Fibroblast of lung (primary cell): ENCODE results near the gene APPL2. TPM values are rescaled to one million over a fixed set of nuclear protein-coding genes. Genes with fewer than 3 reads are reported as not detected.

Experiments used
- DNase-seq, 2 donors: peaks; one replicate each; pipeline versions ENCODE4 v3.0.0 to v3.0.0-alpha.2; 2010; ENCODE audit warnings: low read depth in 2 of 2
- H2AFZ ChIP-seq: 2 replicates; pipeline ENCODE4 v1.5.1; 2012; ENCODE audit warnings: low read length, control low read depth, inconsistent platforms
- H3K27ac ChIP-seq: 2 replicates; pipeline ENCODE4 v1.5.1; 2011; ENCODE audit warnings: low read length, control low read depth; ENCODE audit not compliant: insufficient read depth
- H3K27me3 ChIP-seq: 2 replicates; pipeline ENCODE4 v1.5.1; 2011; ENCODE audit warnings: mild to moderate bottlenecking, low read length; ENCODE audit not compliant: control insufficient read depth, insufficient read depth
- H3K36me3 ChIP-seq: 2 replicates; pipeline ENCODE4 v1.5.1; 2011; ENCODE audit warnings: low read length; ENCODE audit not compliant: control insufficient read depth, insufficient read depth
- H3K4me1 ChIP-seq: 2 replicates; pipeline ENCODE4 v1.5.1; 2011; ENCODE audit warnings: low read length; ENCODE audit not compliant: control insufficient read depth, insufficient read depth; ENCODE audit errors: extremely low read depth
- H3K4me2 ChIP-seq: 2 replicates; pipeline ENCODE4 v1.5.1; 2011; ENCODE audit warnings: low read length, control low read depth; ENCODE audit not compliant: insufficient read depth; ENCODE audit errors: extremely low read depth
- H3K4me3 ChIP-seq, 4 experiments: fragments of 200-600 bp in 1 of 4; sonication (generic) in 1 of 4; replicated peaks in 1 of 4; 2 replicates each; pipeline ENCODE4 v1.5.1; 2011 to 2016; ENCODE audit warnings: low read length in 4 of 4, low read depth in 3 of 4, mild to moderate bottlenecking in 3 of 4, control low read depth in 2 of 4, inconsistent platforms in 1 of 4, mixed read lengths in 1 of 4; ENCODE audit not compliant: insufficient read depth in 1 of 4; ENCODE audit errors: control extremely low read depth in 1 of 4
- H3K79me2 ChIP-seq: 2 replicates; pipeline ENCODE4 v1.5.1; 2012; ENCODE audit warnings: mild to moderate bottlenecking, low read length, inconsistent platforms; ENCODE audit not compliant: control insufficient read depth, insufficient read depth
- H3K9ac ChIP-seq: 2 replicates; pipeline ENCODE4 v1.5.1; 2011; ENCODE audit warnings: mild to moderate bottlenecking, low read length, control low read depth; ENCODE audit not compliant: insufficient read depth
- H3K9me3 ChIP-seq: 2 replicates; pipeline ENCODE4 v1.5.1; 2012; ENCODE audit warnings: low read depth, low read length; ENCODE audit not compliant: control insufficient read depth, insufficient read depth
- H4K20me1 ChIP-seq: 2 replicates; pipeline ENCODE4 v1.5.1; 2011; ENCODE audit warnings: low read length; ENCODE audit not compliant: control insufficient read depth, insufficient read depth; ENCODE audit errors: extremely low read depth
- EZH2 ChIP-seq: IDR thresholded peaks from 2 replicates; pipeline ENCODE4 v1.5.1; 2012; ENCODE audit warnings: low read length, control low read depth, mild to moderate bottlenecking; ENCODE audit errors: missing control alignments
- polyA plus RNA-seq, 2 donors: library from polyadenylated mRNA; depleted of rRNA in 1 of 2; stranded (reverse) in 1 of 2; unstranded in 1 of 2; fragments of >200 nt; gene quantifications; 2 replicates each; pipeline ENCODE4 v1.2.1, GENCODE V29; 2011 to 2012; ENCODE audit warnings: missing spikeins in 1 of 2
- total RNA-seq: library from RNA; depleted of rRNA; stranded (reverse); fragments of >200 nt; gene quantifications from 2 replicates; pipeline ENCODE4 v1.2.1, GENCODE V29; 2014
- TF ChIP-seq, protein P1 (sequence below), 2 donors: IDR thresholded peaks in 1 of 2; conservative IDR thresholded peaks in 1 of 2; 1 replicate in 1 of 2; 2 replicates in 1 of 2; pipeline ENCODE4 v1.5.1; 2011 to 2012; ENCODE audit warnings: low read length in 2 of 2, control low read depth in 1 of 2, inconsistent platforms in 1 of 2, low read depth in 1 of 2, mild to moderate bottlenecking in 1 of 2

APPL2 gene
- total and polyA plus RNA-seq, 2 donors (not counting 1 experiment from before 2014, with no cell fraction given) = 53.8 to 68.0 TPM

DNA sequence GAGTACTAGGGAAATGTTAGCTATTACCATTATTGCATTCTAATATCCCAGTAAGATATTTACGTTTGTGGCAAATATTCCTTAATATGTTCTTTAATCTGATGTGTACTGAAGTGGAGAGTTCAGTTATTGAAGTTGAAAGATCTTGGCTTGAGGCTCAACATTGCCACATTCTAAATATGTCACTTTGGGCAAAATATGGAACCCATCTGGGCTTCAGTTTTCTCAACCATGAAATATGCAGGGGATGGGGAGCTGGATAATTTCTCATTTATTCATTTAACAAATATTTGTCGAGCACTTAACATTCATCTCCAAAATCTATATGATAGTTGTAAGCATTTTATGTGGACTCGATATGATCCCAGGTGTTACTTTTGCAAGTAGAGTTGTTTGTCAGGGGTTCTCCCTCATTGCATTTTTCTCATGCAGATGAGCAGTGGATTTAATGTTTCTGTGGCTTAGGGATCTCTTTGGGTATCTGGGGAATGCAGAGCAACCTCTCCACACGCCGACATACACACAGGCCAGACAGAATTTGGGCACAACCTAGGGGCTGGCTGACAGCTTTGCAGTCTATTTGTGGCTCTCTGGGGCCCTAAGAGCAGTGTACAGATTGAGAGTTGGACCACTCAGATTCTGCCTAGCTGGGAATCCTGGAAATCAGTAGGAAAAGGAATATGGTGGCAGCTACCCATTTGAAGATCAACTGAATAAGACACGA, 26.6 kb upstream of the APPL2 start:
- Histone ChIP-seq H3K27ac (no peak overlapping the region), H3K9me3 (no peaks in the 10 kb centered on the region), H3K79me2 (no peaks in the 10 kb centered on the region), H3K9ac (no peak overlapping the region), H3K4me3 (no peak overlapping the region), H3K4me2 (no peak overlapping the region), H2AFZ (no peak overlapping the region), H3K27me3 (no peaks in the 10 kb centered on the region), H3K4me1 (peaks cover 15% of the 10 kb centered on the region), H3K36me3 (no peaks in the 10 kb centered on the region), H4K20me1 (no peaks in the 10 kb centered on the region)
- DNase-seq = peak in 1 of 2 donors; percentile 31
- TF ChIP-seq, protein P1, sequence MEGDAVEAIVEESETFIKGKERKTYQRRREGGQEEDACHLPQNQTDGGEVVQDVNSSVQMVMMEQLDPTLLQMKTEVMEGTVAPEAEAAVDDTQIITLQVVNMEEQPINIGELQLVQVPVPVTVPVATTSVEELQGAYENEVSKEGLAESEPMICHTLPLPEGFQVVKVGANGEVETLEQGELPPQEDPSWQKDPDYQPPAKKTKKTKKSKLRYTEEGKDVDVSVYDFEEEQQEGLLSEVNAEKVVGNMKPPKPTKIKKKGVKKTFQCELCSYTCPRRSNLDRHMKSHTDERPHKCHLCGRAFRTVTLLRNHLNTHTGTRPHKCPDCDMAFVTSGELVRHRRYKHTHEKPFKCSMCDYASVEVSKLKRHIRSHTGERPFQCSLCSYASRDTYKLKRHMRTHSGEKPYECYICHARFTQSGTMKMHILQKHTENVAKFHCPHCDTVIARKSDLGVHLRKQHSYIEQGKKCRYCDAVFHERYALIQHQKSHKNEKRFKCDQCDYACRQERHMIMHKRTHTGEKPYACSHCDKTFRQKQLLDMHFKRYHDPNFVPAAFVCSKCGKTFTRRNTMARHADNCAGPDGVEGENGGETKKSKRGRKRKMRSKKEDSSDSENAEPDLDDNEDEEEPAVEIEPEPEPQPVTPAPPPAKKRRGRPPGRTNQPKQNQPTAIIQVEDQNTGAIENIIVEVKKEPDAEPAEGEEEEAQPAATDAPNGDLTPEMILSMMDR (conservative IDR thresholded peaks at IDR 0.05 in 1 of 2, IDR thresholded peaks at IDR 0.05 in 1 of 2; ENCODE audit: low read depth in 1 of 2, low read length in 2 of 2) = no peak
- no peak for TF ChIP-seq EZH2

DNA sequence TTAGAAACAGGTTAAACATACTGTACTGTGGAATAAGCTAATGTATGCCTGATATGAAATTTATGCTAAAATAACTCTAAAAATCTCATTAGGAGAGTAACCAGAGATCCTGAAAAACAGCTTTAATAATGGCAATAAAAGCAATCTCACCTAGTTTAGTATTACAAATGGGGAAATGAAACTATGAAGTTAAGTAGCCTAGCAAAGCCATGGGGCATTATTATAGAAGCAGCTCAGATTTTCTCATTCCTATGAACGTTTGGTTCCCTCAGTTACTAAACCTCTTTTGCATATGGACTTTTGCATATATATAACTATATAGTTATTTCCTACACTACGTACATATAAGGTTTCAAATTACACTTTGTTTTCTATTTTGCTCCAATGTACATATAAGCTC, 25.0 kb upstream of the APPL2 start:
- Histone ChIP-seq H3K4me3 (no peak overlapping the region), H2AFZ (no peak overlapping the region), H3K4me2 (no peak overlapping the region), H4K20me1 (no peaks in the 10 kb centered on the region), H3K36me3 (no peaks in the 10 kb centered on the region), H3K79me2 (no peaks in the 10 kb centered on the region), H3K9me3 (no peaks in the 10 kb centered on the region), H3K27ac (no peak overlapping the region), H3K4me1 (peaks cover 23% of the 10 kb centered on the region), H3K9ac (no peak overlapping the region), H3K27me3 (no peaks in the 10 kb centered on the region)
- TF ChIP-seq, protein P1 (conservative IDR thresholded peaks at IDR 0.05 in 1 of 2, IDR thresholded peaks at IDR 0.05 in 1 of 2; ENCODE audit: low read depth in 1 of 2, low read length in 2 of 2) = no peak
- TF ChIP-seq EZH2 = no peak
- DNase-seq = no peak

DNA sequence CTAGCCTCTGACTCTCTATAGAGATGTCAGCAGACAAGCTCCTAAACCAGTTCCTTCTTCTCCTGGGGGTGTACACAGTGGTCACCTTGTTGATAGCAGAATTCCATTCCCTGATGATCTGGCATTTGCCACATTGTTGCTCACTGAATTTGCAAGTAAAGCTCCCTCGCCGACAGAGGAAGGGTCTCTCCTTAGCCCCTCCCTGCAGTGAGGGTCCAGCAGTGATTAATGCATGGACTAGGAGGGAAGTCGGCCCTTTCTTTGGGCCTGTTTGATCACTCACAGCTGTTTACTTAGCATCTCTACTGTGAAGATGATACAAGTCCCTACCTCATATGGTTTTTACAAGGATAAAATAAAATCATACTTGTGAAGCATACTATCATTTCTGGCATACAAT, 23.3 kb upstream of the APPL2 start:
- Histone ChIP-seq H3K4me1 (peaks cover 37% of the 10 kb centered on the region), H3K4me3 (no peak overlapping the region), H3K27ac (no peak overlapping the region), H3K36me3 (no peaks in the 10 kb centered on the region), H3K9ac (no peak overlapping the region), H2AFZ (no peak overlapping the region), H3K27me3 (no peaks in the 10 kb centered on the region), H4K20me1 (no peaks in the 10 kb centered on the region), H3K9me3 (no peaks in the 10 kb centered on the region), H3K4me2 (no peak overlapping the region), H3K79me2 (no peaks in the 10 kb centered on the region)
- no peak for TF ChIP-seq EZH2
- TF ChIP-seq, protein P1 (conservative IDR thresholded peaks at IDR 0.05 in 1 of 2, IDR thresholded peaks at IDR 0.05 in 1 of 2; ENCODE audit: low read depth in 1 of 2, low read length in 2 of 2) = no peak
- DNase-seq = no peak
